COLO829 (cell line): ENCODE results near the gene NFATC2IP.
"Not testable (repeated sequence)": the region's sequence is repeated elsewhere in the genome, so short reads cannot be mapped to it uniquely, and the experiment has no call there.

Source experiments
- DNase-seq: peaks from one replicate; pipeline ENCODE4 v3.0.0; 2012; ENCODE audit warnings: low spot score

NFATC2IP gene

DNA sequence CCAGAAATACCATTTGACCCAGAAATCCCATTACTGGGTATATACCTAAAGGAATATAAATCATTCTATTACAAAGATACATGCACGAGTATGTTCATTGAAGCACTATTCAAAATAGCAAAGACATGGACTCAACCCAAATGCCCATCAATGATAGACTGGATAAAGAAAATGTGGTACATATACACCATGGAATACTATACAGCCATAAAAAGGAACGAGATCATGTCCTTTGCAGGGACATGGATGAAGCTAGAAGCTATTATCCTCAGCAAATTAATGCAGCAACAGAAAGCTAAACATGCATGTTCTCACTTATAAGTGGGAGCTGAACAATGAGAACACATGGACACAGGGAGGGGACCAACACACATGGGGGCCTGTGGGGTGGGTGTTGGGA is 24.5 kb upstream of the NFATC2IP start:
- DNase-seq, result not testable (repeated sequence)

GRCh38 chr16:28927815-28928214 is 22.9 kb upstream of the NFATC2IP start:
- no peak for DNase-seq

- no peak for DNase-seq
These were observed 20.5 kb upstream of the NFATC2IP start for GRCh38 chr16:28930203-28930602.

GRCh38 chr16:28930652-28931051 is 20.1 kb upstream of the NFATC2IP start:
- DNase-seq, result no peak

GRCh38 chr16:28931801-28932225 is 18.9 kb upstream of the NFATC2IP start, which contains the start of gene CD19:
Gene CD19, plus strand, starts transcription at chr16:28931971. Its CDS starts 30 bp downstream, at chr16:28932001.
- no peak for DNase-seq

DNA sequence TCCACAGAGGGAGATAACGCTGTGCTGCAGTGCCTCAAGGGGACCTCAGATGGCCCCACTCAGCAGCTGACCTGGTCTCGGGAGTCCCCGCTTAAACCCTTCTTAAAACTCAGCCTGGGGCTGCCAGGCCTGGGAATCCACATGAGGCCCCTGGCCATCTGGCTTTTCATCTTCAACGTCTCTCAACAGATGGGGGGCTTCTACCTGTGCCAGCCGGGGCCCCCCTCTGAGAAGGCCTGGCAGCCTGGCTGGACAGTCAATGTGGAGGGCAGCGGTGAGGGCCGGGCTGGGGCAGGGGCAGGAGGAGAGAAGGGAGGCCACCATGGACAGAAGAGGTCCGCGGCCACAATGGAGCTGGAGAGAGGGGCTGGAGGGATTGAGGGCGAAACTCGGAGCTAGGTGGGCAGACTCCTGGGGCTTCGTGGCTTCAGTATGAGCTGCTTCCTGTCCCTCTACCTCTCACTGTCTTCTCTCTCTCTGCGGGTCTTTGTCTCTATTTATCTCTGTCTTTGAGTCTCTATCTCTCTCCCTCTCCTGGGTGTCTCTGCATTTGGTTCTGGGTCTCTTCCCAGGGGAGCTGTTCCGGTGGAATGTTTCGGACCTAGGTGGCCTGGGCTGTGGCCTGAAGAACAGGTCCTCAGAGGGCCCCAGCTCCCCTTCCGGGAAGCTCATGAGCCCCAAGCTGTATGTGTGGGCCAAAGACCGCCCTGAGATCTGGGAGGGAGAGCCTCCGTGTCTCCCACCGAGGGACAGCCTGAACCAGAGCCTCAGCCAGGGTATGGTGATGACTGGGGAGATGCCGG is 18.2 kb upstream of the NFATC2IP start:
- DNase-seq, result no peak

- DNase-seq, result no peak
These were observed 17.6 kb upstream of the NFATC2IP start for GRCh38 chr16:28933171-28933570.

DNA sequence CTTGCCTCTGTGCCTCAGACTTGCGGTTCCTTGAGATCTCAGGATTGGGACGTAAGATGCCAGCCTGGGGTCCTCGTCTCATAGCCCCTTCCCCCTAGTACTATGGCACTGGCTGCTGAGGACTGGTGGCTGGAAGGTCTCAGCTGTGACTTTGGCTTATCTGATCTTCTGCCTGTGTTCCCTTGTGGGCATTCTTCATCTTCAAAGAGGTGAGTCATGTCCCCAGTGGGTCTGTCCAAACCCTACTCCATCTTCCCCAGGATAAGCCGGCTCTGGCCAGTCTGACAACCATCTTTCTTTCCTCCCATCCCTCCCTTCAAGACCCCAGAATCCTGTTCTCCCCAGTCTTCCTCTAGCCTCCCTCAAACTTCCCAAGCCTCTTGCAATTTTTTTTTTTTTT is 15.4 kb upstream of the NFATC2IP start:
- no peak for DNase-seq

DNA sequence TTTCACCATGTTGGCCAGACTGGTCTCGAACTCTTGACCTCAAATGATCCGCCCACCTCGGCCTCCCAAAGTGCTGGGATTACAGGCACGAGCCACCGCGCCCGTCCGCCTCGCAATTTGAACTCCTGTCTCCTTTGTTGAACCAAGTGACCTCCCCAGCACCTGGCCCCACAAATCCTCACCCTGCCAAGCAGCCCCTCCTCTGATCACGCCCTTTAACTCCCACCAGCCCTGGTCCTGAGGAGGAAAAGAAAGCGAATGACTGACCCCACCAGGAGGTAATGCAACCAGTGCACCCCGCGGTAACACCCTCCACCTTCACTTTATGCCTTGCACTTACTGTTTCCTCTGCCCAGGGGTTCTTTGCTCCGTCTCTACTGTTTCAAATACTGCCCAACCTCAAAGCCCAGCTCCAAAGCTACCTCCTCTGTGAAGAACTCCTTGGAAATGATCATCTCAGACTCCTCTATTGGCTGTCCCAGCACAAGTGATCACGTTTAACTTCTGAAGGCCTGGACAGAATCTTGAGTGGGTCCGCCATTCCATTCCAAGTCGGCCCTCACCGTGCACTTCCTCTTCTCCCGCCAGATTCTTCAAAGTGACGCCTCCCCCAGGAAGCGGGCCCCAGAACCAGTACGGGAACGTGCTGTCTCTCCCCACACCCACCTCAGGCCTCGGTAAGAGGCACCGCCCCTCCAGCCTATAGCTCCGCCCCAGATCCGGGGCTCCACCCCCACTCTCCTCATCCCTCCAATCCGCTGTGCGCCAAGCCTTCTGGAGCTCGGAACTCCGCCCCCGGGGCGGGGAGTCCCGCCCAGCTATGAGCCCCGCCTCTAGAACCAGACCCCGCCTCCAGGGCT is 14.6 kb upstream of the NFATC2IP start:
- DNase-seq, result peak; percentile 95

DNA sequence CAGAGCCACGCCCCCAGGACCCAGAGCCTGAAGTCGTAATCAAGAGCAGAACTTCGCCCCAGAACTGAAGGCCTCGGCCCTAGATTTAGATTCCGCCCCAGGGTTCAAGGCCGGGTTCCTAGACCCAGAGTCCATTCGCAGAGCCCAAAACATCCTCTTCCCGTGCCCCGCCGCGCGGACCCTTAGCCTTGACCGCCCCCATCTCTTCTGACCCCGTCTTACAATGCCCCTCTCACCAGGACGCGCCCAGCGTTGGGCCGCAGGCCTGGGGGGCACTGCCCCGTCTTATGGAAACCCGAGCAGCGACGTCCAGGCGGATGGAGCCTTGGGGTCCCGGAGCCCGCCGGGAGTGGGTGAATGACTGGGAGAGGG is 14.0 kb upstream of the NFATC2IP start:
- no peak for DNase-seq

GRCh38 chr16:28937222-28937876 is 13.4 kb upstream of the NFATC2IP start:
- no peak for DNase-seq

- no peak for DNase-seq
These were observed 12.0 kb upstream of the NFATC2IP start for GRCh38 chr16:28938721-28939120.

DNA sequence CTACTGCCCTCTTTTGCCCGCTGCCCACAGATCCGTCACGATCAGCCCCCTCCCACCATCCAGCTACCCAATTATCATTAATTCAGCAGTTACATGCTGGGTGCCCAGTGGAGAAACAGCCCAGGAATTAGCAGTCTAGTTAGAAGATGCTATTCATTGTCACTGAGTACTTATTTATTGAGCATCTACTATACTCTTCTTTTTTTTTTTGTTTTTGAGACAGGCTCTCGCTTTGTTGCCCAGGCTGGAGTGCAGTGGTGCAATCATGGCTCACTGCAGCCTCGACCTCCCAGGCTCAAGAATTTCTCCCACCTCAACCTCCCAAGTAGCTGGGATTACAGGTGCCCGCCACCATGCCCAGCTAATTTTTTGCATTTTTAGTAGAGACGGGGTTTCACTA is 10.9 kb upstream of the NFATC2IP start:
- DNase-seq, result not testable (repeated sequence)

DNA sequence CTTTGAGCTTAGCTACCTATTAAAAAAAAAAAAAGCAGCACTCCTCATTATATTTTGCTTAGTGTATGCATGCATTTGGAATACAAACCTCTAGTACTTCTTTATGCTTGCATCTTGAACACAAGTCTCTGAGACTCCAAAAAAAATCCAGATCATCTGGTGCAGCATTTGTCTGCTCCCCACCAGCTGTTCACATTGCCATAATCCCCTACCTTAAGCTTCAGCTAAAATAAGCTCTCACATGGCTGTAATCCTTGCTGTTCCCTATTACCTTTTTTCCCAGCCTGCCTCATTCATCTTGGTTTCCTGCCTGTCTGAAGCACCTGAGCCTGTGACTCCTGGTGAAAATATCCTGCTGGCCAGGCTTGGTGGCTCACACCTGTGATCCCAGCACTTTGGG is 7.5 kb upstream of the NFATC2IP start:
- DNase-seq, result no peak

- DNase-seq, result no peak
These were observed 4.1 kb upstream of the NFATC2IP start for GRCh38 chr16:28946681-28947080.

DNA sequence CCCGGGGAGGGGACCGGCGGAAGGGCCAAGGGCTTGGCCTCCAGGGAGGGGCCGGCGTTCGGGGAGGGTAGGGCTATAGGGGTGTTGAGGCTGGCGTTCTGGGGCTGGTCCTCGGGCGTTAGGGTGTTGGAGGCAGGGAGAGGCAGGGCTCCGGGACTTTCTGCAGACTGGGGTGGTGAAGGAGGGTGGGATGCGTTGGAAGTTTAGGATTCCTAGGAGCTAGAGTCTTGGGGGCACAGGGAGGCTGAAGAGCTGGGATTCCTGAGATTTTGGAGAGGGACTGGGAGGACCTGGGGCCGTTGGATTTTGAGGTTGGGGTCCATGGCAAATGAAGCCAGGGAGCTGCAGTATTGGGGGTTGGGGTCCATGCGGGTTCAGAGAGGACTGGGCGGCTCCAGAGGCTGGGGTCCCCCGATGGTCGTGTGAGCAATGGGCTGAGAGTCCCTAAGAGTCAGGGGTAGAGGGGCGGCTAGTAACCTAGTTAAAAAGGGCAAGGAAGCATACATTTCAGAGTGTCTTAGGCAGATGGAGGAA is 740 bp downstream of the NFATC2IP start:
- DNase-seq, result no peak

- no peak for DNase-seq
These were observed 7.5 kb downstream of the NFATC2IP start for GRCh38 chr16:28958216-28958615.

DNA sequence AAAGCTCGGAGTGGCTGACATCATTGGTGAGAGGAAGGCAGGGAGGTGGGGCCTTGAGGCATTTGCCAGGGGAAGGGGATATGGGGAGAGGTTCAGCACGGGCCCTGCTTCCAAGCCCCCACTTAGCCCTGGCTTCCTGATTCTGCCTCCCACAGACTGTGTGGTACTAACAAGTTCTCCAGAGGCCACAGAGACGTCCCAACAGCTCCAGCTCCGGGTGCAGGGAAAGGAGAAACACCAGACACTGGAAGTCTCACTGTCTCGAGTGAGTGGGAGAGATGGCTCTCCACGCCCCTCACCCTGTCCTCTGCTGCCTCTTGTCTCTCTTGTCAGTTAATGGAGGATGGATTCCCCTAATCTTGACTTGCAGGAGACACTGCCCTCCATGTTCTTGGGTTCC is 8.1 kb downstream of the NFATC2IP start:
- no peak for DNase-seq

GRCh38 chr16:28964072-28964471 is 13.3 kb downstream of the NFATC2IP start:
- no peak for DNase-seq

DNA sequence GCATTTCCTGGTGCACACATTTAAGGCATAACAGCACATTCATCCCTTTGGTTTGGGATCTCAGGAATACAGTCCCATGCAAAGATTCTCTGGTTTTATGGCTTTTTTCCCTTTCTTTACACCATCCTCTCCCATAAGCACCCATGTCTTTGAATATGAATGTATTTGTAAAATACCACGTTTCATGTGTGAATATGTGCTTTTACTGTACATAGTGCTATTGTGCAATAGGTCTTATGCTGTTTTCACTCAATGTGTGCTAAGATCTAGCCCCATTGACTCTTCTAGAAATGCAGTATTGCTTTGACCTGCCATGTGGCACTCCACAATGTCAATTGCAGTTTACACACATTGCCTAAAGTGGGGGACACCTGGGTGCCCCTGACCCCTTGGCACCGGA is 13.8 kb downstream of the NFATC2IP start:
- DNase-seq, result no peak

- no peak for DNase-seq
These were observed 16.4 kb downstream of the NFATC2IP start for GRCh38 chr16:28967156-28967555.

DNA sequence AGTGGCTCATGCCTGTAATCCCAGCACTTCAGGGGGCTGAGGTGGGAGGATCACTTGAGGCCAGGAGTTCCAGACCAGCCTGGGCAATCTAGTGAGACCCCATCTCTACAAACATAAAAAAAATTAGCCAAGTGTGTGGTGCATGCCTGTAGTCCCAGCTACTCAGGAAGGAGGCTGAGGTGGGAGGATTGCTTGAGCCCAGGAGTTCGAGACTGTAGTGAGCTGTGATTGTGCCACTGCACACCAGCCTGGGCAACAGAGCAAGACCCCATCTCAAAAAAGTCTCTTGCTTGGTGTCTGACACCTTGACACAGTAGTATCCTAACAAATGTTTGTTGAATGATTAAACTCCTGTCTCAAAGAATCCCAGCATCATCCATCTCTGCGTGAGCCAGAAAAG is 19.0 kb downstream of the NFATC2IP start:
- DNase-seq, result not testable (repeated sequence)
